Measurements from ENCODE around the gene AMD1. TPM values are rescaled to one million over a fixed set of nuclear protein-coding genes. Genes with fewer than 3 reads are reported as not detected.

AMD1 gene
- total and polyA plus RNA-seq, 9 of the 15 experiments (the other 6 are each of a cell fraction or from before 2014, with no cell fraction given), result 60.0 to 151 (median 85.6) TPM

DNA sequence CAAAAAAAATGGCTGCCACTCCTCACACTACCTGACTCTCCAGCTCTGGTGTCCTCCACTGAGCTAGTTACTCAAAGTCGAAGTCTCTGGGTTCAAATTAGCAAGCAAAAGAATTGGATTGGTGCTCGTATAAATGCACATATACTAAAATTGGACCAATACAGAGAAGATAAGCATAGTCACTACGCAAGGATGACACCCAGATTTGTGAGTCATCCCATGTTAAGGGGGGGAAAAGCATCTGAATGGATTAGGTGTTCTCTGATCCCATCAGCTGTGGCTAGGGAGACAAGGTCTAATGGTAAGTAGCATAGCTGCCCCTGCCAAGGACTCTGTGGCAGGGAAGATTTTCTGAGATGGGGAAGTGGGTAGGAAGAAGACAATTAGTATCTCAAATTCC is 18.3 kb upstream of the AMD1 start:
- BruUV-seq (replicated peaks), result no TSS peak
- no peak for DNase-seq (ENCODE audit: extremely low read depth in 1 of 4, low spot score in 3 of 4)
- Histone ChIP-seq H3K79me2 (ENCODE audit: control insufficient read depth, insufficient read depth, low read length) (no peaks in the 10 kb centered on the region), H2AFZ (ENCODE audit: low read depth, low read length) (no peak overlapping the region), H3K36me3 (ENCODE audit: control insufficient read depth, insufficient read depth, low read length) (no peaks in the 10 kb centered on the region), H3K9ac (ENCODE audit: insufficient read depth in 1 of 2, low read depth in 2 of 2, low read length in 2 of 2) (no peak overlapping the region), H3K27me3 (ENCODE audit: control insufficient read depth in 2 of 2, insufficient read depth in 2 of 2, low read length in 2 of 2) (0 out of 5 replicates have a peak, but pooled peaks cover 0 to 3% of the 10 kb centered on the region in 2 experiments), H4K20me1 (replicated peaks; ENCODE audit: control insufficient read depth, insufficient read depth, low read length) (no peaks in the 10 kb centered on the region), H3K9me3 (replicated peaks; ENCODE audit: control insufficient read depth, insufficient read depth, low read depth, low read length) (no peaks in the 10 kb centered on the region), H3K4me2 (ENCODE audit: insufficient read depth, low read length) (no peak overlapping the region), H3K27ac (ENCODE audit: extremely low read depth, low read depth, low read length) (no peak overlapping the region), H3K4me3 (no peak overlapping the region), H3K9me1 (ENCODE audit: control insufficient read depth, insufficient read depth, low read length) (no peaks in the 10 kb centered on the region), H3K4me1 (replicated peaks in 1 of 2; ENCODE audit: control insufficient read depth in 2 of 2, insufficient read depth in 2 of 2, low read length in 2 of 2) (peaks cover 0 to 6% of the 10 kb centered on the region in 2 experiments; a peak in 2 of 5 replicates)
- TF ChIP-seq FOSL1 (tag; conservative IDR thresholded peaks at IDR 0.05) (peak; percentile 91), ZNF175 (CRISPR knock-in tag; IDR thresholded peaks at IDR 0.05; ENCODE audit: low read depth) (no peak), YY1 (IDR thresholded peaks at IDR 0.05; ENCODE audit: borderline replicate concordance in 1 of 3, control insufficient read depth in 1 of 3, extremely low read depth in 1 of 3, insufficient read depth in 3 of 3, insufficient read length in 1 of 3, insufficient replicate concordance in 2 of 3, low read depth in 1 of 3, low read length in 2 of 3) (peak in 1 of 3 experiments; percentile 41), JUND (IDR thresholded peaks at IDR 0.05; ENCODE audit: borderline replicate concordance, low read depth, low read length) (peak; percentile 65), JUND (tag; IDR thresholded peaks at IDR 0.05; ENCODE audit: borderline replicate concordance, low read depth, low read length) (peak; percentile 79; the same call in 2 of the 3 replicates), CEBPB (tag; IDR thresholded peaks at IDR 0.05) (0 out of 2 replicates have a peak, but pooled peaks have one; percentile 12), KDM1A (IDR thresholded peaks at IDR 0.05) (0 out of 4 replicates have a peak, but pooled peaks of 1 of the 2 experiments have one; percentile 15), CTBP1 (IDR thresholded peaks at IDR 0.05; ENCODE audit: borderline replicate concordance) (peak; percentile 54; the same call in 1 of the 2 replicates), TAF7 (tag; IDR thresholded peaks at IDR 0.05) (no peak), DPF2 (IDR thresholded peaks at IDR 0.05) (0 out of 2 replicates have a peak, but pooled peaks have one; percentile 32), RBFOX2 (IDR thresholded peaks at IDR 0.05; ENCODE audit: low read depth, low read length) (no peak), ARID1B (IDR thresholded peaks at IDR 0.05) (0 out of 2 replicates have a peak, but pooled peaks have one; percentile 22)
- TF ChIP-seq, protein P1, sequence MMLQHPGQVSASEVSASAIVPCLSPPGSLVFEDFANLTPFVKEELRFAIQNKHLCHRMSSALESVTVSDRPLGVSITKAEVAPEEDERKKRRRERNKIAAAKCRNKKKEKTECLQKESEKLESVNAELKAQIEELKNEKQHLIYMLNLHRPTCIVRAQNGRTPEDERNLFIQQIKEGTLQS (IDR thresholded peaks at IDR 0.05), result peak; percentile 82
- TF ChIP-seq, protein P1 (CRISPR knock-in tag; conservative IDR thresholded peaks at IDR 0.05), result no peak
- TF ChIP-seq, protein P2, sequence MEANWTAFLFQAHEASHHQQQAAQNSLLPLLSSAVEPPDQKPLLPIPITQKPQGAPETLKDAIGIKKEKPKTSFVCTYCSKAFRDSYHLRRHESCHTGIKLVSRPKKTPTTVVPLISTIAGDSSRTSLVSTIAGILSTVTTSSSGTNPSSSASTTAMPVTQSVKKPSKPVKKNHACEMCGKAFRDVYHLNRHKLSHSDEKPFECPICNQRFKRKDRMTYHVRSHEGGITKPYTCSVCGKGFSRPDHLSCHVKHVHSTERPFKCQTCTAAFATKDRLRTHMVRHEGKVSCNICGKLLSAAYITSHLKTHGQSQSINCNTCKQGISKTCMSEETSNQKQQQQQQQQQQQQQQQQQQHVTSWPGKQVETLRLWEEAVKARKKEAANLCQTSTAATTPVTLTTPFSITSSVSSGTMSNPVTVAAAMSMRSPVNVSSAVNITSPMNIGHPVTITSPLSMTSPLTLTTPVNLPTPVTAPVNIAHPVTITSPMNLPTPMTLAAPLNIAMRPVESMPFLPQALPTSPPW (CRISPR knock-in tag; IDR thresholded peaks at IDR 0.05), result peak; percentile 60
- intact Hi-C loops (cut with micrococcal nuclease) (no loop called here), in situ Hi-C loops (cut with MboI) (no loop called here)
- no peak for ATAC-seq
- ChIA-PET POLR2A (interaction anchor here (0.7 to 2.0 kb wide), 3 partner anchors 11 to 41 kb away, joined by 3 to 11 read pairs (median 5); partner anchors contain the start of genes AMD1 and CDK19), CTCF (ENCODE audit: low intra/inter-chr PET ratio) (no interaction called here)
- no peak for FAIRE-seq
- WGBS (ENCODE audit: insufficient coverage, low coverage, missing lambda C conversion rate), result 2% methylated on average over 3 of the region's 3 CpGs
